Subcutaneous adipose tissue (tissue), 4 donors: ENCODE measurements around the gene NAP1L4. TPM values are rescaled to one million over a fixed set of nuclear protein-coding genes. Genes with fewer than 3 reads are reported as not detected.

Experiments used
- CTCF ChIP-seq: fragments of 450-650 bp; IDR thresholded peaks from one replicate; pipeline ENCODE4 v1.5.1; 2016; ENCODE audit warnings: low read depth, mild to moderate bottlenecking, control low read depth, antibody characterized with exemption, moderate library complexity
- total RNA-seq, 4 donors: library from RNA; depleted of rRNA; stranded (reverse); fragments of >200 nt; gene quantifications; one replicate each; pipeline ENCODE4 v1.1.0, GENCODE V29; 2016

NAP1L4 gene
- total RNA-seq, 4 donors from 2014 or later: 92.3 to 108 (median 94.9) TPM

- no peak for TF ChIP-seq CTCF
Measured at GRCh38 chr11:2911785-2912391, 80.2 kb downstream of the NAP1L4 start.

GRCh38 chr11:2911088-2911784, 80.9 kb downstream of the NAP1L4 start:
- TF ChIP-seq CTCF: no peak

GRCh38 chr11:2910401-2910955, 81.7 kb downstream of the NAP1L4 start:
- no peak for TF ChIP-seq CTCF

GRCh38 chr11:2909133-2909902, 82.8 kb downstream of the NAP1L4 start:
- no peak for TF ChIP-seq CTCF

GRCh38 chr11:2908130-2908529, 84.0 kb downstream of the NAP1L4 start:
- no peak for TF ChIP-seq CTCF

- TF ChIP-seq CTCF: no peak
Measured at GRCh38 chr11:2904153-2905052, 87.7 kb downstream of the NAP1L4 start.
